Prostate gland (tissue), 2 donors: Measurements from ENCODE around the gene STK39.

Source experiments
- POLR2A ChIP-seq: fragments of 450-650 bp; IDR thresholded peaks from one replicate; pipeline ENCODE4 v1.6.1; 2016; ENCODE audit warnings: antibody characterized with exemption, mild to moderate bottlenecking
- POLR2AphosphoS5 ChIP-seq: sonication (generic); formaldehyde crosslinking; IDR thresholded peaks from one replicate; pipeline ENCODE4 v1.6.1; 2017; ENCODE audit warnings: antibody characterized with exemption
- TF ChIP-seq, protein P1 (sequence below), 4 experiments: fragments of 200-600 bp in 2 of 4; fragments of 450-650 bp in 2 of 4; sonication (generic) in 2 of 4; IDR thresholded peaks; 1 replicate in 3 of 4; 2 replicates in 1 of 4; pipeline ENCODE4 v1.5.1; 2016 to 2019; ENCODE audit warnings: antibody characterized with exemption in 4 of 4, mild to moderate bottlenecking in 2 of 4, moderate library complexity in 2 of 4

DNA sequence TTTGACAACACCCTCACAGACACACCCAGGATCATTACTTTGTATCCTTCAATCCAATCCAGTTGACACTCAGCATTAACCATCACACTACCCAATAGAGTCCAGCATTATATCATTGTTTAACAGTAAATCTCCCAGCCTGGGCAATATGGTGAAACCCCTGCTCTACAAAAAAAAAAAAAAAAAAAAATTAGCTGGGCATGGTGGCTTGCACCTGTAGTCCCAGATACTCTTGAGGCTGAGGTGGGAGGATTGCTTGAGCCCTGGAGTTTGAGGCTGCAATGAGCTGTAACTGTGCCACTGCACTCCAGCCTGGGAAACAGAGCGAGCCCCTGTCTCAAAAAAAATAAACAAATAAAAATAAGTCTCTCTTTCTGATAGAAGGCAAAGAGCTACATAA lies 304.0 kb downstream of the STK39 start:
- TF ChIP-seq, protein P1, sequence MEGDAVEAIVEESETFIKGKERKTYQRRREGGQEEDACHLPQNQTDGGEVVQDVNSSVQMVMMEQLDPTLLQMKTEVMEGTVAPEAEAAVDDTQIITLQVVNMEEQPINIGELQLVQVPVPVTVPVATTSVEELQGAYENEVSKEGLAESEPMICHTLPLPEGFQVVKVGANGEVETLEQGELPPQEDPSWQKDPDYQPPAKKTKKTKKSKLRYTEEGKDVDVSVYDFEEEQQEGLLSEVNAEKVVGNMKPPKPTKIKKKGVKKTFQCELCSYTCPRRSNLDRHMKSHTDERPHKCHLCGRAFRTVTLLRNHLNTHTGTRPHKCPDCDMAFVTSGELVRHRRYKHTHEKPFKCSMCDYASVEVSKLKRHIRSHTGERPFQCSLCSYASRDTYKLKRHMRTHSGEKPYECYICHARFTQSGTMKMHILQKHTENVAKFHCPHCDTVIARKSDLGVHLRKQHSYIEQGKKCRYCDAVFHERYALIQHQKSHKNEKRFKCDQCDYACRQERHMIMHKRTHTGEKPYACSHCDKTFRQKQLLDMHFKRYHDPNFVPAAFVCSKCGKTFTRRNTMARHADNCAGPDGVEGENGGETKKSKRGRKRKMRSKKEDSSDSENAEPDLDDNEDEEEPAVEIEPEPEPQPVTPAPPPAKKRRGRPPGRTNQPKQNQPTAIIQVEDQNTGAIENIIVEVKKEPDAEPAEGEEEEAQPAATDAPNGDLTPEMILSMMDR (IDR thresholded peaks at IDR 0.05), result no peak
- TF ChIP-seq POLR2A (no peak), POLR2AphosphoS5 (no peak)
